Measurements from ENCODE around the gene SLC6A13. TPM values are rescaled to one million over a fixed set of nuclear protein-coding genes. Genes with fewer than 3 reads are reported as not detected.

Gene SLC6A13
- total RNA-seq, 2 donors from 2014 or later = 2.6 to 3.3 TPM

- H3K27ac Mint-ChIP-seq = no peak overlapping the region
- peaks cover 34% of the 10 kb centered on the region for H3K27me3 Mint-ChIP-seq (ENCODE audit: low read depth)
- DNase-seq (no peak), ATAC-seq (replicated peaks in 1 of 2) (peak in 1 of 2 donors; percentile 18)
- no peaks in the 10 kb centered on the region for H3K9me3 Mint-ChIP-seq
- H3K4me3 Mint-ChIP-seq = no peak overlapping the region
- H3K36me3 Mint-ChIP-seq (ENCODE audit: insufficient read depth in 2 of 2) = no peaks in the 10 kb centered on the region
- H3K4me1 Mint-ChIP-seq (ENCODE audit: low read depth) = no peaks in the 10 kb centered on the region
Observed at GRCh38 chr12:257521-258321, 4.9 kb downstream of the SLC6A13 start.

- Mint-ChIP-seq H3K4me3 (no peak overlapping the region), H3K9me3 (no peaks in the 10 kb centered on the region), H3K4me1 (ENCODE audit: low read depth) (no peaks in the 10 kb centered on the region), H3K27ac (no peak overlapping the region), H3K36me3 (ENCODE audit: insufficient read depth in 2 of 2) (no peaks in the 10 kb centered on the region), H3K27me3 (ENCODE audit: low read depth) (peaks cover 34% of the 10 kb centered on the region)
- DNase-seq (no peak), ATAC-seq (replicated peaks in 1 of 2) (no peak)
Observed at GRCh38 chr12:256958-257357, 5.7 kb downstream of the SLC6A13 start.

- H3K4me1 Mint-ChIP-seq (ENCODE audit: low read depth) = no peaks in the 10 kb centered on the region
- peaks cover 34% of the 10 kb centered on the region for H3K27me3 Mint-ChIP-seq (ENCODE audit: low read depth)
- H3K9me3 Mint-ChIP-seq = no peaks in the 10 kb centered on the region
- H3K27ac Mint-ChIP-seq = no peak overlapping the region
- DNase-seq (no peak), ATAC-seq (replicated peaks in 1 of 2) (no peak)
- no peak overlapping the region for H3K4me3 Mint-ChIP-seq
- H3K36me3 Mint-ChIP-seq (ENCODE audit: insufficient read depth in 2 of 2) = no peaks in the 10 kb centered on the region
Observed at GRCh38 chr12:256225-256624, 6.4 kb downstream of the SLC6A13 start.

- no peak overlapping the region for H3K4me3 Mint-ChIP-seq
- H3K4me1 Mint-ChIP-seq (ENCODE audit: low read depth) = no peaks in the 10 kb centered on the region
- H3K36me3 Mint-ChIP-seq (ENCODE audit: insufficient read depth in 2 of 2) = no peaks in the 10 kb centered on the region
- no peak for ATAC-seq (replicated peaks in 1 of 2)
- no peaks in the 10 kb centered on the region for H3K9me3 Mint-ChIP-seq
- peaks cover 34% of the 10 kb centered on the region for H3K27me3 Mint-ChIP-seq (ENCODE audit: low read depth)
- no peak for DNase-seq
- H3K27ac Mint-ChIP-seq = no peak overlapping the region
Observed at GRCh38 chr12:254912-255311, 7.7 kb downstream of the SLC6A13 start.

- ATAC-seq (replicated peaks in 1 of 2) = no peak
- no peaks in the 10 kb centered on the region for H3K4me1 Mint-ChIP-seq (ENCODE audit: low read depth)
- H3K36me3 Mint-ChIP-seq (ENCODE audit: insufficient read depth in 2 of 2) = no peaks in the 10 kb centered on the region
- H3K9me3 Mint-ChIP-seq = no peaks in the 10 kb centered on the region
- H3K4me3 Mint-ChIP-seq = no peak overlapping the region
- peaks cover 34% of the 10 kb centered on the region for H3K27me3 Mint-ChIP-seq (ENCODE audit: low read depth)
- DNase-seq = no peak
- H3K27ac Mint-ChIP-seq = no peak overlapping the region
Observed at GRCh38 chr12:254039-254438, 8.6 kb downstream of the SLC6A13 start.

GRCh38 chr12:253116-253831 is 9.4 kb downstream of the SLC6A13 start:
- Mint-ChIP-seq H3K4me1 (ENCODE audit: low read depth) (no peaks in the 10 kb centered on the region), H3K36me3 (ENCODE audit: insufficient read depth in 2 of 2) (no peaks in the 10 kb centered on the region), H3K27ac (no peak overlapping the region), H3K9me3 (no peaks in the 10 kb centered on the region), H3K27me3 (ENCODE audit: low read depth) (peaks cover 31% of the 10 kb centered on the region), H3K4me3 (no peak overlapping the region)
- ATAC-seq (replicated peaks in 1 of 2) (no peak), DNase-seq (no peak)

- no peak overlapping the region for H3K4me3 Mint-ChIP-seq
- no peak for DNase-seq
- no peaks in the 10 kb centered on the region for H3K4me1 Mint-ChIP-seq (ENCODE audit: low read depth)
- H3K36me3 Mint-ChIP-seq (ENCODE audit: insufficient read depth in 2 of 2) = peaks cover 0 to 2% of the 10 kb centered on the region in 2 donors
- no peak for ATAC-seq (replicated peaks in 1 of 2)
- H3K27ac Mint-ChIP-seq = no peak overlapping the region
- peaks cover 1 to 2% of the 10 kb centered on the region in 2 donors for H3K9me3 Mint-ChIP-seq
- H3K27me3 Mint-ChIP-seq (ENCODE audit: low read depth) = peaks cover 24% of the 10 kb centered on the region
Observed at GRCh38 chr12:252636-253035, 10.0 kb downstream of the SLC6A13 start.

- DNase-seq (no peak), ATAC-seq (replicated peaks in 1 of 2) (no peak)
- peaks cover 5 to 15% of the 10 kb centered on the region in 2 donors for H3K36me3 Mint-ChIP-seq (ENCODE audit: insufficient read depth in 2 of 2)
- H3K4me3 Mint-ChIP-seq = no peak overlapping the region
- H3K27me3 Mint-ChIP-seq (ENCODE audit: low read depth) = no peaks in the 10 kb centered on the region
- no peak overlapping the region for H3K27ac Mint-ChIP-seq
- H3K4me1 Mint-ChIP-seq (ENCODE audit: low read depth) = no peaks in the 10 kb centered on the region
- peaks cover 7% of the 10 kb centered on the region in 2 donors for H3K9me3 Mint-ChIP-seq
Observed at GRCh38 chr12:247271-247670, 15.4 kb downstream of the SLC6A13 start.

- Mint-ChIP-seq H3K36me3 (ENCODE audit: insufficient read depth in 2 of 2) (peaks cover 5 to 15% of the 10 kb centered on the region in 2 donors), H3K27me3 (ENCODE audit: low read depth) (no peaks in the 10 kb centered on the region), H3K27ac (no peak overlapping the region), H3K4me3 (no peak overlapping the region), H3K4me1 (ENCODE audit: low read depth) (no peaks in the 10 kb centered on the region), H3K9me3 (peaks cover 7% of the 10 kb centered on the region in 2 donors)
- DNase-seq (no peak), ATAC-seq (replicated peaks in 1 of 2) (no peak)
Observed at GRCh38 chr12:243381-243780, 19.3 kb downstream of the SLC6A13 start.

GRCh38 chr12:242496-242895 is 20.1 kb downstream of the SLC6A13 start:
- H3K27me3 Mint-ChIP-seq (ENCODE audit: low read depth) = no peaks in the 10 kb centered on the region
- ATAC-seq (replicated peaks in 1 of 2) (no peak), DNase-seq (no peak)
- H3K9me3 Mint-ChIP-seq = peaks cover 5 to 6% of the 10 kb centered on the region in 2 donors
- H3K4me1 Mint-ChIP-seq (ENCODE audit: low read depth) = no peaks in the 10 kb centered on the region
- no peak overlapping the region for H3K27ac Mint-ChIP-seq
- H3K36me3 Mint-ChIP-seq (ENCODE audit: insufficient read depth in 2 of 2) = peaks cover 5 to 14% of the 10 kb centered on the region in 2 donors
- H3K4me3 Mint-ChIP-seq = no peak overlapping the region

GRCh38 chr12:241266-241665 is 21.4 kb downstream of the SLC6A13 start:
- Mint-ChIP-seq H3K4me3 (no peak overlapping the region), H3K9me3 (peaks cover 3 to 6% of the 10 kb centered on the region in 2 donors), H3K36me3 (ENCODE audit: insufficient read depth in 2 of 2) (peaks cover 5% of the 10 kb centered on the region in 2 donors), H3K27ac (no peak overlapping the region), H3K4me1 (ENCODE audit: low read depth) (no peaks in the 10 kb centered on the region), H3K27me3 (ENCODE audit: low read depth) (no peaks in the 10 kb centered on the region)
- ATAC-seq (replicated peaks in 1 of 2) (no peak), DNase-seq (no peak)

- Mint-ChIP-seq H3K27ac (no peak overlapping the region), H3K4me3 (no peak overlapping the region), H3K9me3 (peaks cover 6 to 7% of the 10 kb centered on the region in 2 donors), H3K36me3 (ENCODE audit: insufficient read depth in 2 of 2) (peaks cover 5 to 8% of the 10 kb centered on the region in 2 donors), H3K4me1 (ENCODE audit: low read depth) (no peaks in the 10 kb centered on the region), H3K27me3 (ENCODE audit: low read depth) (no peaks in the 10 kb centered on the region)
- no peak for DNase-seq
- no peak for ATAC-seq (replicated peaks in 1 of 2)
Observed at GRCh38 chr12:240566-240965, 22.1 kb downstream of the SLC6A13 start.

GRCh38 chr12:238736-239398 is 23.8 kb downstream of the SLC6A13 start:
- H3K36me3 Mint-ChIP-seq (ENCODE audit: insufficient read depth in 2 of 2) = peaks cover 0 to 4% of the 10 kb centered on the region in 2 donors

More at GRCh38 chr12:238736-239398, 23.8 kb downstream of the SLC6A13 start:
- Mint-ChIP-seq H3K4me3 (no peak overlapping the region), H3K27me3 (ENCODE audit: low read depth) (no peaks in the 10 kb centered on the region), H3K9me3 (peaks cover 4 to 5% of the 10 kb centered on the region in 2 donors), H3K4me1 (ENCODE audit: low read depth) (no peaks in the 10 kb centered on the region), H3K27ac (no peak overlapping the region)
- ATAC-seq (replicated peaks in 1 of 2) = no peak
- no peak for DNase-seq
